Activated CD4-positive, alpha-beta T cell treated with anti-CD3 and anti-CD28 coated beads, Interleukin-2, amount 50 U/mL, for 24 hours (primary cell): Measurements from ENCODE around the gene SPATA12.

Experiments
- DNase-seq, 2 donors: peaks; one replicate each; pipeline ENCODE4 v3.0.0-alpha.2; 2020; ENCODE audit warnings: low read depth in 1 of 2, low spot score in 1 of 2

Gene SPATA12, protein sequence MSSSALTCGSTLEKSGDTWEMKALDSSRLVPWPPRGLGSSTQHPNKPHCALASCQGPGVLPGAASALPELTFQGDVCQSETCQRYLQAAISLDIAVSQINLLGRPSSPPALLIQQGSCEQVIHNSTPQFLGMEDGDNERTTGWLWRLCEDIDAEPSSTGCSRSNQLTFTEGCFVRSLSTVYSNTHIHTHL

DNA sequence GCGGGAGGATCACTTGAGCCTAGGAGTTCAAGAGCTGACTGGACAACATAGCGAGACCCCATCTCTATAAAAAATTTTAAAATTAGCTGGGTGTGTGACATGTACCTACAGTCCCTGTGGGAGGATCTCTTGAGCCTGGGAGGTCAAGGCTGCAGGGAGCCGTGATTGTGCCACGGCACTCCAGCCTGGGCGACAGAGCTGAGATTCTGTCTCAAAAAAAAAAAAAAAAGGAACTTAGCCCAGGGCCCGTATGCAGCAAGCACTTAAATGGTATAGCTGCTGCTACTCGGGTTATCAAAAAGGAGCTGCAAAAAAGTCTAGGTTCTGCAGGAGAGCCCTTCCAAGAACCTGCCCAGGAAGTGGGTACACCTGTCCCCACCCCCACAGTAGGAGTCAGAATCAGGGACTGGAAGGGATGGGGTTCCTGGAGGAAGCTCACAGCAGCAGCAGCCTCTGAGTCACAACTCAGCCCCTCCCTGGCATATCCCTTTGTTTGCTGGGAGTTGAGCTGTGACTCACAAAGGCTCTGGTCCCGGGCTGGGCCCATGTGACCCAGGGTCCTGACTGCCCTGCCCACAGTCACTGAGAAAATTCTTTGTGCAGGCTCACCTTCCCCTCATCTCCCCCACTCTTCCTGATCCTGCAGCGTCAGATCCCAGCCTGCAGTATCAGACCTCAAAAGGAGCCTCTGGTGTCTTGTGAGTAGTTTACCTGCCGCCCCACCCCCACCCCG is at the start of gene SPATA12:
SPATA12 (plus strand) TSS at position 576 of the 733 bp plus-strand sequence. CDS start 13,031 bp downstream, outside the sequence.
- no peak for DNase-seq

- no peak for DNase-seq
Measured at GRCh38 chr3:57011022-57011421, 49.4 kb upstream of the SPATA12 start.

GRCh38 chr3:57012847-57013246 is 47.6 kb upstream of the SPATA12 start:
- DNase-seq: no peak

GRCh38 chr3:57015350-57015729 is 45.1 kb upstream of the SPATA12 start:
- no peak for DNase-seq

GRCh38 chr3:57015912-57016311 is 44.6 kb upstream of the SPATA12 start:
- DNase-seq: no peak

- DNase-seq: no peak
Measured at GRCh38 chr3:57017459-57017845, 43.0 kb upstream of the SPATA12 start.

- no peak for DNase-seq
Measured at GRCh38 chr3:57018246-57018645, 42.2 kb upstream of the SPATA12 start.

- no peak for DNase-seq
Measured at GRCh38 chr3:57019057-57019456, 41.4 kb upstream of the SPATA12 start.

DNA sequence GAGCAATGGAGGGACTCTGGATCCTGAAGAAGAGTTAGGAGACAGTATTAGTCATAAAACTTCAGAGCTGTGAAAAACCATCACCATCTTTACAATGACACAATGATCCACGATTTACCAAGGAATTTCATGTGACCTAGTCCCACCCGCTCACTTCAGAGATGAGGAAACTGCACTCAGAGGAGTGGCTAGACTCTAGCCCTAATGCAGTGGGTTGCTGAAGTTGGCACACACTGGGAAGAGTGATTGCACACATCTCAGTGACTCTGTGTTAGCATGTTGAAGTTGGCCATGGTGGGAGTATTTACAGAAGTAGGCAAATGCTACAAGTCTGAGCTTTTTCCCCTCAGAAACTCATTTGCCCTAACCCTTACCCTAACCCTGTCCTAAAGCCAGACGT is 35.2 kb upstream of the SPATA12 start:
- no peak for DNase-seq

- DNase-seq: no peak
Measured at GRCh38 chr3:57026944-57027343, 33.5 kb upstream of the SPATA12 start.

DNA sequence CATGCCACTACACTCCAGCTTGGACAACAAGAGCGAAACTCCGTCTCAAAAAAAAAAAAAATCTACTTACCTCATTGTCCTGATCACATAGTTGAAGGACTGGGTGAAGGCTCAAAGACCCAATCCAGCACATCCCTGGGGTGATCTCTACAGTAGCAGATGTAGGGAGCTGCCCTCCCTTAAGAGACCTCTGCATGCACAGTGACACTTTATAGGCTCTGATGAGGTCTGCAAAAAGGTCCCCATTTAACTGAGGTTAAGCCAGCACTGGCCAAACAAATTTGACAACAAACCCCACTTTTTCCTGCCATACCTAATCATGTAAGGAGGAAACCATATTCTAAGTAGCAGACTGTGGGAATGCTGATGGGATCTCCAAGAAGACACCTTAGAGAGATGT is 31.1 kb upstream of the SPATA12 start:
- no peak for DNase-seq

DNA sequence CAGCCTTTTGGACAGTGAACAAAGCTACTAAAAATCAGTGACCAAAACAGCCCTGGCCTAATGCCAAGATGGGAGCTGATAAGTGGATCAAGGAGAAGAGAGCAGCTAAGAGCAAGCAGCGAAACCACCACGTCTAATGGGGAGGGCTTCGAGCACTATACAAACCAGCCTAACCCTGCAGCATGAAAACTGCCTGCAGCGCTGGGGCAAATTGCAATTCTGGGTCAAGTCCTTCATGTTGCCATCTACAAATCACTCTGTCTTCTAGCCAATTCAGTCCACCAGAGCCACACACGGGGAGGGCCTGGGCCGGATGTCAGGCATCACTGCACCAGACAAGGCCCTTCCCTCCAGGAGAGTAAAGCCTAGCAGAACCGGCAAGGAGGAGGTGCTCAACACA is 30.5 kb upstream of the SPATA12 start:
- DNase-seq: no peak

DNA sequence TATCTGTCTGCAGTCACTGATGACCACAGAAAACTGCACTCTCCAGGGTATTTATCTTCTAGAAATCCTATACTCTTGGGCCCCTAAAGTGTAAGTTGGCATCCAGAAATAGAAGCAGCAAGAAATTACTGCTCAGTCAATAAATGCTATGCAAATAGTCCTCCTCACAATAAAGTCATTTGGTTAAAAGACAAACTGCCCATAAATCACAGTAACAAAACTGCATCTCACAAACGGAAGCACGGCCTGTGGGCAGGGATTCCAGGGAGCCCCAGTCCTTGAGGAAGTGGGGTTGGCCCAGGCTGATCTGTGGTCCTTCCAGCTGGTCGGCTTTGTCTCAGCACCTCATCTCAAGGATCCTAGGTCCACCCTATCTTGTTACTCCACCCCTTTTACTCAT is 29.7 kb upstream of the SPATA12 start:
- no peak for DNase-seq

DNA sequence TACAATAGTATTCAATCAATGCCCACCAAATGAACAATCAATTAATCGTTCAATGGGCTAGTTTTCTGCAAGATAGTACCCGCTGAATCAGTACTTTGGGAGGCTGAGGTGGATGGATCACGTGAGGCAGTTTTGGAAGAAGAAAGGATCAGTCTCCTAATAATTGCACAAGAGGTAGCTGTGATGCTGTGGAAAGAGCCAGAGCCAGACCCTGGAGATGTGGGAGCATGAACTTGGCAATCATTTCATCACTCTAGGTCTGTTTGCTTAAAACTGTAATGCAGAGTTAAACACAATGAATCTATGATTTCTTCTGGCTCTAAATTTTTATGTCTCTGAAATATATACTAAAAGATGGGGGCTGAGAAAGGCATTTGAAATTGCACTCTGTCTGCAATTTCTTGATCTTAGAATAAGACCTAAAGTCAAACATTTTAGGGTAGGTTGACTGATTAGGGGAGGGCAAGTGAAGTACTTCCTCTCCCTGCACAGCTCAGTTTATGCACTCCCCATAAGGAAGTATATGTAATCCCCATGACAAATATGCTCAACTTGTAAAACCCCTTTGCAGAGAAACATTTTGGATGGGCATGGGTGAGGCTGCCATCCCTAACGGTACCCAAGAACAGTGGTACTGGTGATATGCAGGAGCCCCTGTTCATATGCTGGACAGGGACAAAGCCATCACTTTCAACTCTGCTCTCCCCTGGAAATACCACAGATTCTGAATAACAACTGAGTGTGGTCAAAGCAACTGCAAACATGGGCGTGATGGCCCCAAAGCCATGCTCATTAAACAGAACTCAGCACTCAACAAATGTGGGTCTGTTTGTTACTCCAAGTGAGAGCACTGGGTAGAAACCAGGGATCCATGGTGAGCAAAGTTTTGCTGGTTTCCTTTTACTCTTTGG is 28.6 kb upstream of the SPATA12 start:
- no peak for DNase-seq

GRCh38 chr3:57036952-57037351 is 23.5 kb upstream of the SPATA12 start:
- DNase-seq: no peak

GRCh38 chr3:57038466-57039164 is 21.8 kb upstream of the SPATA12 start:
- no peak for DNase-seq

- DNase-seq: no peak
Measured at GRCh38 chr3:57041674-57042073, 18.8 kb upstream of the SPATA12 start.

DNA sequence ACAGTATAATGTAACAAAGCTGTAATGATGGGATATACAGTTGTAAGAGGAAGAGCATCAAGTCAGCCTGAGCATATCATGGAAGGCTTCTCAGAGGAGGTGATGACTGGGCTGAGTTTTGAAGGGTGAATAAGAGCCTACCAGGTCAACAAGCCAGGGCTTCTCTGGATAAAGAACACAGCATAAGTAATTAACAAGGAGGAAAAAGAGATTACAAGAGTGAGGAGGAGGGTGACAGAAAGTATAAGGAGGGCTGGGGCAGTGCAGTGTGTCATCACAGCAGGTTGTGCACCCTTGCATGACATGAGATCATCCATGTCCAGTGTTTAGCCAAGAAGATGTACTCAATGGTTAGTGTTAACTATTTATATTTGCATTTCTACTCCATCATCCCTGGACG is 16.9 kb upstream of the SPATA12 start:
- no peak for DNase-seq

DNA sequence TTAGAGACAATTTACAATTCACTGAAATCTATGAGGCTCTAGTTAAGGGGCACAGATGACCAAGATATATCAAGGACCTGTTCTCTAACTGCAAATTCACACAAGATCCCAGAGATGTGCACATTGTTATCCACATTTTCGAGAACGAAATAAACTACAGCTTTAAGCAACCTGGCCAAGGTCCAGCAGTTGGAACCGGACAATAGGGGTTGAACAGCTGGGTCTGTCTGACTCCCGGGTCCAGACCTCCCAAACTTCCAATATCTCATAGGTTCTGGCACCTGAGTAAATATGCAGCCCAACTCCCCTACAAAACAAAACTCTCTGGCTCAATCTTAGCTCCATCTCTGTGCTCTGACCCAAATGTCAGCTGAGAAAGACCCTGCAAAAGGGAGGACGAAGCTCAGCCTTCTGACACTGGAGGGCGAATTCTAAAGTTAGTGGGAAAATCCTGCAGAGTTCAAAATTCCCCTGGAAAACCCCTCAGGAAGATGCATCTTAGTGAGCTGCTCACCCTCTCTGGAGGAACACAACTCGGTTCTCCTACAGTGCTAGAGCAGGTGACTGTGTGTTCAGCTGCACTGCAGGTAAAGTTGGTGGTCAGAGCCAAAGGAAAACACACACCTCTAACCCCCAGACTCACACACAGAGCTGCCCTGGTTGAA is 14.2 kb upstream of the SPATA12 start:
- no peak for DNase-seq

- no peak for DNase-seq
Measured at GRCh38 chr3:57048052-57048671, 12.3 kb upstream of the SPATA12 start.
